HG02885 (cell line): ENCODE data around the gene MAN2B2.
"Not testable (repeated sequence)": the region's sequence is repeated elsewhere in the genome, so short reads cannot be mapped to it uniquely, and the experiment has no call there.

Experiments
- ATAC-seq: cut with Tn5 transposase; IDR thresholded peaks from one replicate; pipeline ENCODE4 v1.9.1; 2021; ENCODE audit warnings: mild to moderate bottlenecking; ENCODE audit not compliant: unreplicated experiment, poor library complexity

The MAN2B2 gene

DNA sequence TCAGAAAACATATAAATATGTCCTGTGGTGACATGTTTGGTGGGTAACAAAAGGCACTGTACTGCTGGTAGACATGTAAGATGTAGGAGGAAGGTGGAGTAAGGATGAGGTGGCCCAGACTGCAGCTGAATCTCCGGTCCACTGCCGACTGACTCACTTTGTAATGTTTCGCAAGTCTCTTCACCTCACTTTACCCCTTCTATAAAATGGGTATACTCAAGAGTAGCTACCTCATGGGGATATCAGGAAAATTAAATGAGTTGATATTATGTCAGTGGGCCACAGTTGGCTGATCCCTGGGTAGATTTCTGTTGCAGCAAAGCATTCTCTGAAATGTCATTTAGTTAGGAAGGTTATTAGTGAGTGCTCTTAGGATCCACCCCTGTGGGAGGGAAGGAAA lies 87.6 kb downstream of the MAN2B2 start:
- ATAC-seq: no peak

GRCh38 chr4:6663596-6664393 lies 88.8 kb downstream of the MAN2B2 start:
- ATAC-seq: no peak

DNA sequence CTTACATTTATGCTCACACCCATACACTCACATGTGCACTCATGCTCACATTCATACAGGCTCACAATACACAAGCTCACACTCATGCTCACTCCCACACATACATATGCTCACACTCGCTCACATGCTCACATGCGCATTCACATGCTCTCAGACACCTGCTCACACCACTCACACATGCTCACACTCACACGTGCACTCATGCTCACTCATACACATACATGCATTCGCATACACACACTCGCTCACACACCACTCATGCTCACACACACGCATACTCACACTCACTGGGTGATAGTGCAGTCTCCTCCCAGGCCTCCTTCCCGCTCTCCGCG lies 90.3 kb downstream of the MAN2B2 start:
- no peak for ATAC-seq

- no peak for ATAC-seq
These were observed 93.4 kb downstream of the MAN2B2 start for GRCh38 chr4:6668391-6668790.

DNA sequence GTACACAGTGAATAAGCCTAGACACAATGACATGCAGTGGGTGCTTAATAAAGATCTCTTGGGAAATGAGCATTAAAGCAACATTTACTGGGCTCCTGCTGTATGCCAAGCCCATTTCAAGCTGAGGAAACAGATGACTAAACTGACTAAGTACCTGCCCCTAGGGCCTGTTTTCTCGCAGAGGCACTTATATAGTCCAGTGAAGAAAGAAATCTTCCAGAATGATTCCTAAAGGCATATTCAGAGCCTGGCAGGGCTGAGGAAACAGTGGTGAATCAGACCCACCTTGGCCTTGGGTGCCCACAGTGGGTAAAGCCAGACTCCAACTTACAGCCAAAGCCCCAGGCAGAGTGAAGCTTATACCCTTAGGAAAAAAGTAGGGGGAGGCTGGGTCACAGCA lies 96.7 kb downstream of the MAN2B2 start:
- ATAC-seq: no peak

DNA sequence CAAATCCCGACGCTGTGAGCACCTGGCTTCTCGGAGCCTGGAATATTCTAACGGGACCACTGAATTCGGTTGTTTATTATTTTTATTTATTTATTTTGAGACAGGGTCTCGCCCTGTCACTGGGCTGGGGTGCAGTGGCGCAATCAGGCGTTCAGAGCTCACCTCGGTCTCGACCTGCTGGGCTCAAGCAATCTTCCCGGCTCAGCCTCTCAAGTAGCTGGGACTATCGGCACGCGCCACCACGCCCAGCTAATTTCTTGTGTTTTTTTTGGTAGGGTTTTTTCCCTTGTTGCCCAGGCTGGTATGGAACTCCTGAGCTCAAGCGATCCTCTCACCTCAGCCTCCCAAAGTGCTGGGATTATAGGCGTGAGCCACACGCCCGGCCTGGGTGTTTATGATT lies 97.1 kb downstream of the MAN2B2 start:
- ATAC-seq: no peak

- ATAC-seq: not testable (repeated sequence)
These were observed 97.7 kb downstream of the MAN2B2 start for GRCh38 chr4:6672541-6673190.
